Hematopoietic multipotent progenitor cell treated with erythropoietin and hydrocortisone succinate and interleukin-3 and kit ligand, for 15 days (in vitro differentiated cells): ENCODE data around the gene CLDN22.

Experiments
- DNase-seq: peaks from one replicate; pipeline ENCODE4 v3.0.0-alpha.2; 2015; ENCODE audit warnings: low spot score

CLDN22 gene

DNA sequence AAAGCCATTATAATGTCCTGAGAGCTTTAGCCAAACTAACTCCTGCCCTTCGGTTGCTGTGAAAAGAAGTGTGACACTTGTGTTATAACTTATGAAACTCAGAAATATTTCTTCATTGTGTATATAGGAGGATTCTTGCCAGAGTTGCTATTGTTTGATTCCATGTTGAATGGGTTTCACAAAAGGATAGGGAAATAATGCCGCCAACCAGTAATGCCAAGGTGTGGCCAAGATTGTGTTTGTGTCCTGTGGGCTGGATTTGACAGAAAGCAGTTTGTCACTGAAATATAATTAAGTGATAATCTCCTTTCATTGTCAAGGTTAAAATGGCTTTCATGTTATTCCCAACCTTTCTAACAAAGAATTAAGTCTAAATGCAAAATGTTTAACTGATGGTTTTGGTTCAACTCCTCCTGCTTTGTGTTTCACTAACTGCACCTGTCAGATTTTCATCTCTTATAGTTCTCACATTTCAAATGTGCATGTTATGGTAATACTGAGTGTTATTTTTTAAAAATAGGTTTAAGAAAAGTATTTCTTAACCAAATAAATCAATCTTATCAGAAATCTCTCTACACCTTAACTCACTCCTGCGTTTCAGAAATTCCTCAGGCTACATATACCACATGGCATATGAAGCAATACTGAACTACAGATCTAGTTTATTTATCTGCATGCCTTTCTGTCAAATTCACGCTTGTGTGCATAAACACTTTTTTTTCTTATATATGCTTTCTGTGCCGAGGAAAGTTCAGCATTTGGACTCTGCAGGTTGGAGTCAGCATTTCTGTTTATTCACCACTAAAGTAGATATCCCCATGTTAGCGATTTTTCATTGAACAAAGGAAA is at the start of gene CLDN22:
CLDN22 (minus strand) TSS at position 66 of the 849 bp plus-strand sequence; CDS start at position 8, 58 bp downstream.
- no peak for DNase-seq

DNA sequence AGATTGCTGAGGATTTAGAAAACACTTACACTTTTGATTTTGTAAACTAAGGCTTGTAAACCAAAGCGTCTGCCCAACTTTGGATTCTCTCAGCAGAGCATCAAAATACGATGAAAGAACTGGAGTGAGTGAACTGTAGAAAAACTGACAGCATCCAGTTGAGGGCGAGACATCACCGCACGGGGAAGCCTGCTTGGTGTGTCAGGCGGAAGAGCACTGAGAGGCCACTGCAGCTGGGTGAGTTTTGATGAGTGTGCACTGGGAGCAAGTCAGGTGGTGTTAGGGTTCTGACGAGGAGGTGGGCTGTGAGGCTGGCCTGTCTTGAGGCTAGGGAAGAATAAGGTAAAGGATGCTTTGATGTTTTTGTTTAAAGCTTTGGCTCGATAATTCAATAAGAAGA is 49.0 kb upstream of the CLDN22 start:
- DNase-seq = no peak

DNA sequence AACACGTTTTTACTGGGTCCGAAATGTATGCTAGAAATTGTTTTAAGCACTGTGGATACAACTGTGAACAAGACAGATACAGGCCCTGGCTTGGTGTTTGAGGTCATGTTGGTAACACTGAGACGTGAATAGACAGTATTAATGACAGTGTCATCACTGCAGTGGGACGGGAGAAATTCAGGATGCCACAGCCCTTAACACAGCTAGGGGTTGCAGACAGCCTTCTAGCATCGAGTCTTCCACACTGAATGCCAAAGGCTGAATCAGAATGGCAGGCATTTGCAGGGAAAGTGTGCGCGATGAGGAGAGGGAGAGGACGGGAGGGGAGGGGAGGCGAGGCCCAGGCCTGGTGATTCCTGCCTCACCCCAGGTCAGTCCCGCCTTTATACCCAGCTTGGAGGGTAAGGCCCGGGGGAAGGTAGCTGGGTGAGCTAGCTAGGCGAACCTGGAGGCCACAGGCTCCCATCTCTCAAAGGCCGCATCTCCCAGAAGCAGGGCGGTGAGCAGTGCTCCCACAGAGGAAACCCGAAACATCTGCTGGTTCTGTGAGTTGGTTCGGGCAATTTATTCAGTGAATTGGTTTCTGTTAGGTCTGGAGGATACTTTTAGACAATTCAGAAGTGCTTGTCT is 46.2 kb upstream of the CLDN22 start:
- no peak for DNase-seq

DNA sequence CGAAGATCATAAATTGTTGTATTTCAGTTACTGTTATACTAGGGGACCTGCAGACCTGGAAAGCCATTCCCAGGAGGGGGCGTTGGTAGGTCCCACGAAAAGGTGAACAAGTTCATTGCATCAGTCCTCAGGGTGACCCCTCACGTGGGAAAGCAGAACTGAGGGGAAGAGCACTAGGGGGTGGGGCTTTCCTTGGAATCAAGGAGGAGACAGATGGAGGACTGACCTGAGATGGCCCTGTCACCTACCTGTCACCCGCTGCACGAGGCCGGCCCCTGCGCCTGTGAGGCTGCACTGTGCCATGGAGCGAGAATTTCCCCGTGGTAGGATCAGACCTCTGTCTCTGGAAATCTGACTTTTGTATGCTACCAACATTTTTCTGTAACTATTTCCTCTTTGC is 43.9 kb upstream of the CLDN22 start:
- no peak for DNase-seq

DNA sequence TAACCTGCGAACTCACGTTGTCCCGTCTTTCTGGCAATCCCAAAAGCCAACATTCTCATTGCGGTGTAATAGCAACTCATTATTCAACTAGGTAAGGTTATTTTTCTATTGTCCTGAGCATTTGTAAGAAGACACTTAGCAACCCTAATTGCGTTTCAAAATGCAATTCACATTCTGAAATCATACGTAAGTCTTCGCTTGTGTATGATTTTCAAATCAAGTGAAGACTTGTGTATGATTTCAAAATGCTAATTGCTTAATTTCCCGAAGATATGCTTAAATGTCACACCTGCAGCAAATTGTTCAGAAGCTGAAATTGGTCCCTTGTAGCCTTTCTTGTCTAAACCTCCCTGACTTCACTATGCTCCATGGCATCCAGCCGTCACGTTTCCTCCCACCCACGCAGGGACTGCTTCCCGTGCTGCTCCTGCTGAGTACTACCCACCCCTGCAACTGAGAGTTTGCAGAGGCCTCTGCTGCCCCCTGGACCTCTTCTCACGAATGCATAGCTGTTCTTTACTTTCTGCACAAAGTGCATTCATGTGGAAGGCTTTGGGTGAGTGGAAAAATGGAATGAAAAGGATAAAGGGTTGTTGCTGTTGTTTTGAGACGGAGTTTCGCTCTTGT is 43.0 kb upstream of the CLDN22 start:
- no peak for DNase-seq

DNA sequence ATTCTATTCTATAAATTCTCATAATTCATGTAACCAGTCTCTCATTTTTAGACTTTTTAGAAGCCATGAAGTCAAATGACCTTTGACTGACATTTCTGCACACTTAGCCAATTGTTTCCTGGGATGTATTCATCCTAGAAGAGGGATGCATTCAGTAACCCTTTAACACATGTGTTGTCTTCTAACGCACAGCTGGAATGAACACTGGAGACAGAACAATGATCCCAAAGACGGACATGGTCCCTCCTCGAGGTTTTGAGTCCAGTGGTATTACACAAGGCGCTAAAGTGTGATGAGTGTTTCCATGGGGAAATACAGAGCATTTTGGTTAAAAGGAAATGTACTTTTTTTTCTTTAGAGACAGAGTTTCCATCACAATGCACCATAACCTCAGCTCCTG is 42.0 kb upstream of the CLDN22 start:
- DNase-seq = no peak

DNA sequence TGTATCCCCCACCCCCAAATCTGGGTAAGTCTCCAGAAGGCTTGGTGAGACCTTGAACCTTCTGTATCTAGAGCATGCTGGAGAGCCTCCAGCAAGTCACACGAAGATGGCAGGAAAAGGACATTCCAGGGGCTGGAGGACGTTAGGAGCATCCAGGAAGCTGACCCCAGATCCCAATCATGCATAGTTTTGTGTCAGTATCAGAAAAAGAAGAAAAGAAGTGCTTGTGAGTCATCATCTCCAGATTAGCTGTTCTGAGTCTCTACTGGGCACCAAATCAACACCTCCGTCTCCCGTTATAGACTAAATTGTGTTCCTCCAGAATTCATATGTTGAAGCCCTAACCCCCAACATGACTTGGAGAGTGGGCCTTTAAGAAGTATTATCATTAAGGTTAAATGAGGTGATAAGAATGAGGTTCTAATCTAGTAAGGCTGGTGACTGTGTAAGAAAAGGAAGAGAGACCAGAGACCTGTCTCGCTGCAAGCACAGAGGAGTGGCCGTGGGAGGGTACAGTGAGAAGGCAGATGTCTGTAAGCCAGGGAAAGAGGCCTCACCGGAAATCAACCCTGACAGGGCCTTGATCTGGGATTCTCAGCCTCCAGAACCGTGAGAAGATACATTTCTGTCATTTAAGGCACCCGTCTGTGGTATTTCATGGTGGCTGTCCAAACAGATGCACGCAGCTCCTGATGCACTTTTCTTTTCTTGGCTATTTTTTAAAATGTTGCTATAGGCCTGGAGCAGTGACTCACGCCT is 40.3 kb upstream of the CLDN22 start:
- DNase-seq = no peak

DNA sequence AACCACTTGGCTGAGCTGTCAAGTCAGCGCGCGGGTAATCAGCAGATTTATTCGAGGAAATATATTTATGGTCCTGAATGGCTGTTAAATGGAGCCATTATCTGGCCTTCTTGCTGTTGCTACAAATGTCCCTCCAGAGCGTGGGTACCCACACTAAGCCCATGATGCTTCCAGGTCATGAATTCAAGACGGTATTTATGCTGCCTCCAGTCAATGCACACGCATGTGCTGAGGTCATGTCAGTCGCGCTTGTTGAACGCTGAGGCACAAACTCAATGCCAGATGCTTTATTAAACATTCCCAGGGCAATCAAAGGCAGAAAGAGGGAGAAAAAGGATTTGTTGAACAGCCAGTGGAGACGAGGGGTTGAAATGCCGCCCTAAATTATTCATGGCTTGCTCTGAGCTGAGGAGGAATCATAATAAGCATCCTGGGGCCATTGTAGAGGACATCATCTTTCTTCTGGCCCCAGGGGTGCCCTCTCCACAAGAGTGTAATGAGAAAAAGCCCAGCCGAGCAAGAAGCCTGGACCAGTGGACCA is 38.2 kb upstream of the CLDN22 start:
- no peak for DNase-seq

DNA sequence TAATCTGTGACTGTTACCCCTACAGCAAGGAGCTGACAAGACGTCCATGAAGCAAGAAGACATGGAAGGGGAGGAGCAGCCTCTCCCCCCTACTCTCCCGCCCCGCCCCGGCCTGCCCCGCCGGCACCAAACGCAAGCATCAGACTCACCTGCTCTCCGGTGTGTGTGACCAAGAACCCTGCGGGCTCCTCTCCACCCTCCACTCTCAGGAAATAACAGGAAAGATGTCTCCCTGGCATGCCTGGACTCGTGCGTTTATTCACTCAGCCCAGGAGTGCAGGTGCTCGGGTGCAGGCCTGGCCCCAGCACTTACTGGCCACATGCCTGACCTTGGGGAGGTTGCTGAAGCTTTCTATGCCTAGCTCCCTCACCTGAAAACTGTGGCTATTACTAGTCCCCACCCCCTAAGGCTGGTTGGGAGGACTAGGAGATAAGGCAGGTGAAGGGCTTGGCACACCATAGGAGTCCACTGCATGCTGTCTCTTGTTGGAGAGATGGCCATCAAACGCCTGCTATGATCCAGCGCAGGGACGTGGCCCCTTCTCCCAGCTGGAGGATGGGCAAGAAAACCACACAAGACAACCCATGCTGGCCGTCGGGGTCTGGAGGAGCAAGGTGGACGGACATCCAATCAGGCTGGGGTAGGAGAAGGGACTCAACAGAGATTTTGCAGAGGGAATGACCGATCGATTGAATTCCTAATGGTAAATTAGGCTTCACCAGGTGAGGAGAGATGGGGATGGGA is 37.0 kb upstream of the CLDN22 start:
- DNase-seq = no peak

DNA sequence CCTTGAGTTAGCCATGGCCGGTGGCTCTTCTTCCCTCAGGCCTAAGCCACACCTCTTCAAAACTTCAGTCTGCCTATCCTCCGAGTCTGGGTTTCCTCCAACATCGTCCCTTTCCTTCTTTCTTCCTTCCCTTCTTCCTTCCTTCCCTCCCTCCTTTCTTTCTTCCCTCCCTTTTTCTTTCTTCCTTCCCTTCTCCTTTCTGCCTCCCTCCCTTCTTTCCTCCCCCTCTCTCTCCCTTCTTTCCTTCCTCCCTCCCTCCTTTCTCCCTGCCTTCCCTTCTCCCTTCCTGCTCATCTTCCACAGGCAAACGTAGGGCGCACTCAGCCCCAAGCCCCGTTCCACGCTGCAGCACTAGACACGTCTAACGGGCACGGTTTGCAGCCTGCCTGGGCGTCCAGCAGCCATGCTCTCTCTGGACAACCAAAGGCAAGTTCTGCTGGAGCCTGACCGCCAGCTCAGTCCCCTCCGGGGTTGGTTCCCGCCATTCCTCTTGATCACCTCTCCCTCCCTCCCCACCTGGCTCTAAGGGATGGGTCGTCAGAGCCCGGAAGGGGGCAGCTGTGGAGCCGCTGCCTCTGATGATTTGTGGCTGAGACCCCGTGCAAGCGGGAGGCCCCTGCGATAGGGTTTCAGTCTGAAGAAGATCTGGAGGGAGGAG is 36.2 kb upstream of the CLDN22 start:
- no peak for DNase-seq

DNA sequence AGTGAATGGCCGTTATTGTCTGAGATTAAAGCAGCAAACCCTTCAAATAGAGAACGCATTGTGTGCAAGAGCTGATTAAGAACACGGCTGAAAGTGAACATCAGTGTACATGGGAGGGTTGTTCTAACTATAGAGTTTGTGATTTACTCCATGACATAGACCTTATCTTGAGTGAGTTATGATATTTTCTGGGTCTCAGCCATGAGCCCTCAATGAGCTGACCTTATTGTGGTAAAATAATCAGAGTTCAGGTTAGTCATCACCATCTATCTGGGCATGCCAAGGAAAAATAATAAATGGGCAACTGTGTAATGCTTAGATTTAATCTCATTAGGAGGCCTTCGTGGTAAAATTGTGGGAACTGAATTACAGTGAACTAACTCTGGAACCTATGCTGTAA is 35.3 kb upstream of the CLDN22 start:
- DNase-seq = no peak

DNA sequence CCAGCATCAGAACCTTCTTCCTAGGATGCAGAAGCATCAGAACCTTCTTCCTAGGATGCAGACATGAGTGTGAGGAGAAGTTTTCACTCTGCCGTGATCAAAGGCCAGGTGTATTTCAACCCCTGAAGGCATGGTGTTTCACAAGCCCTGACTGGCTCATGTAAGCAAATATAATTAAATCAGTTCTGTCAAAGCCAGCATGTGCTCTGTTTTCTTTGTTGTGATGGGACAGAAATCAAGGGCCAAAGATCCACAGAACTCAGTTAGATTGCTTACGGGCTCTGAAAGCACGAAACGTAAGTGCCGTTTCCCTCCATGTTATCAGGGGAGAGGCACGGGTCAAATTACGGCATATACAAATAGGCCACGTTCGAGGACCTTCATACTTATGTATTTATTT is 34.1 kb upstream of the CLDN22 start:
- no peak for DNase-seq

DNA sequence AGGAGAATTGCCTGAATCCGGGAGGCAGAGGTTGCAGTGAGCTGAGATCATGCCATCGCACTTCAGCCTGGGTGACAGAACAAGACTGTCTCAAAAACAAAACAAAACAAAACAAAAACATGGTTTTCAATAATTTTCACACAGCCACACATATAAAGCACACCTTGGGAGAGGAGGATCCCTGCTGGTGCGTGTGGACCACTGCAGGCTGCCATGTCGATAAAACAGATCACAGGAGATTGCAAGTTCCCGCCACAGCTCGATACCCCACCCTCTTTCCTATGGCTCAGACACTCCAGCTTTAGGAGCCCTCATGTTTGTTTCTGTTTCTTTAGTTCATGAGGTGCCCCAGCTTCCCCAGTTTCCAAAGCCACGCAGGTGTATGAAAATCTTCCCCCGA is 33.5 kb upstream of the CLDN22 start:
- DNase-seq = no peak

DNA sequence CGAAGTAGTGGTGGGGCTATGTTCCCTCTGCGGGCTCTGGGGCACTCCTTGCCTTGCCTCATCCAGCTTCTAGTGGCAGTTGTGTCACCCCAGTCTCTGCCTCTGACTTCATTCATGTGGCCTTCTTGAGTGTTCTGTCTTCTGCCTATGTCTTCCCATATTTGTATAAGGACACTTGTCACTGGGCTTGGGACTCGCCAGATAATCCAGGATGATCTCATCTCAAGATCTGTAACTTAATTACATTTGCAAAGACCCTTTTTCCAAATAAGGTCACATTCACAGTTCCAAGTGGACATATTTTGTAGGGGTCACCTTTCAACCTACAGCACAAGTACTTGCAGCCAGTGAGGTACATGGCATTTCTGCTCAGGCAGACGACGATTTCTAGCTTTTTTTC is 32.5 kb upstream of the CLDN22 start:
- no peak for DNase-seq

DNA sequence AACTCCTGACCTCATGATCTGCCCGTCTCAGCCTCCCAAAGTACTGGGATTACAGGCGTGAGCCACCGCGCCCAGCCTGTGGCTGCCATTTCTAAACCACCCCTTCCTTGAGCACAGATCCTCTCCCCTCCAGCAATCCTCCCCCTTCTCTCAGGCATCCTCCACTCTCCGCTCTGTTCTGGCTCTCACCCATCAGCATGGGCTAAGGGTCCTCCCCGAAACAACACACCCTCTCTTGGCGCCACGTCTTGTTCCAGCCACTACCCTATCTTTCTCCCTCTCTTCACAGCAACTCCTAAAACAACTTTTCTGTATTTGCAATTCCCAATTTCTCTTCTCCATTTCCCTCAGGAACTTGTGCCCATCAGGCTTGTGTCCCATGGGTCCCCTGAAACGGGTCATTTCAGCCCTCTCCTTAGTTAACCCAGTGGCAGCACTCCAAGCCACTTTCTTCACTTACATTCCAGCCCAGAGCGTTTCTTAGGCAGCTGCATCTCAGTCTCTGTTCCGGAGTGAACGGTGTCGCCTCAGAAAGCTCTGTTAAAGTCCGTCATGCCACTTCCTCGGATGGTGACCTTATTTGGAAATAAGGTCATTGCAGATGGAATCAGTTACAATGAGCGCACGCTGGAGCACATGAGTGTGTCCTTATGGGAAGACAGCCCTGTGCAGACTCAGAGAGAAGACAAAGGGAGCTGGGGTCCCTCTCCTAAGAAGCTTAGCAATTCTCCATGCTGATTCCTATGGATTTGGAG is 30.4 kb upstream of the CLDN22 start:
- no peak for DNase-seq

DNA sequence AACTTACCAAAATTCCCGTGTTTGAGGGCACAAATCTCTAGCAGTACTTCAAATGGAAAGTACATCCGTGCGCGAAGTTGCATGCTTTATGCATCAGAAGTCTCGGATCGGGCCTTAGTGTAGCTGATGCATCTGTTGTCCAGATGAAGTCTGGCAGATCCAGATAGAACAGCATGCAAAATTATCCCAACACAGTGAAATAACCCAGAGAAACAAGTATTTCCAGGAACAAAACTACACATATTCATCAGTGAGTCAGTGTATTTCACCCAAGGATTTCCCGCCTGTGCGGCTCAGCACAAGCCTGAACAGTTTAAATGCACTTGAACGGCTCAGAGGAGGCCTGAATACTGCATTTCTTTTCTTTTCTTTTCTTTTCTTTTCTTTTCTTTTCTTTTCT is 29.6 kb upstream of the CLDN22 start:
- no peak for DNase-seq

DNA sequence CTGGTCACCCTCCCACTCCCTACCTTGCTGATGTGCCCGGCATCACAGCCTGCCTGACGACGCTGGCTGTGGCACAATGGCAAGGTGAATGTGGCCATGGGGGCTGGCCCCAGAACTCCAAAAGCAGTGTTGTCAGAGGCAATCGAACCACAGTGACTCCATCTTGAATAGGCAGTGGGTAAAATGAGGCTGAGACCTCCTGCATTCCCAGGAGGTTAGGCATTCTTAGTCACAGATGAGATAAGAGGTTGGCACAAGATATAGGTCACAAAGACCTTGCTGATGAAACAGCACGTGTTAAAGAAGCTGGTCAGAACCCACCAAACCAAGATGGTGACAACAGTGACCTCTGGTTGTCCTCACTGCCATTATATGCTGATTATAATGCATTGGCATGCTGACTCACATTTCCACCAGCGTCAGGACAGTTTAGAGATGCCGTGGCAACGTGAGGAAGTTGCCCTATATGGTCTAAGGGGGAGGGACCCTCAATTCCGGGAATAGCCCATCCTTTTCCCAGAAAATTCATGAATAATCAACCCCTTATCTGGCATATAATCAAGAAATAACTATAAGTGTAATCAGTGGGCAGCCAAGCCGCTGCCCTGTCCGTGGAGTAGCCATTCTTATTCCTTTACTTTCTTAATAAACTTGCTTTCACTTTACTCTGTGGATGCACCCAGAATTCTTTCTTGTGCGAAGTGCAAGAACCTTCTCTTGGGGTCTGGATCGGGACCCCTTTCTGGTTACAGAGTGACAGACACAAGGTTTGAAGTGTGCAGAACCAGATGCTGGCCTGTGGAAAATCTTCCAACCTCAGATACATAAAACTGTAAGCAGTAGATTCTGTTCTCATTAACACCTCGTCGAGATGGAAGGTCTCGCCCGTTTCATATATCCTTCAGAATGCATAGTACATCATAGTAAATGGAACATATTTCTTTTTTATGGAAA is 28.9 kb upstream of the CLDN22 start:
- DNase-seq = peak; percentile 17

DNA sequence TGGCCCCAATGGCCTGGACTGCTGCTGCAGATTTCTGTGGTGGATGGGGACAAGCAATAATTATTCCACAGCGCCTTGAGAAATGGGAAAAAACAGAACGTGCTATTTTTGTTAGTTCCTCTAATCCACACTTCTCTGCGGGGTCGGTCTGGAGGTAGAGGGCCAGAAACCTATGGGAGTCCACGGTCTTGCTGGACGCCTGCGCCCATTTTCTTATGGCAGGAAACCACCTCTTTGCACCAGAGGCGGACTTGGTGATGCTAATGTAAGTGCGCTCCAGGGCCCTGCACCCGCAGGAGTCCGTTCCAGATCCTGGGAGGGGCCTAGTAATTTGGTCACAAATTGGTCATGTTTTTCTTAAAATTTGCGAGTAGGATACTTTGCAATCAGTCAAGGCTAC is 28.1 kb upstream of the CLDN22 start:
- DNase-seq = no peak

DNA sequence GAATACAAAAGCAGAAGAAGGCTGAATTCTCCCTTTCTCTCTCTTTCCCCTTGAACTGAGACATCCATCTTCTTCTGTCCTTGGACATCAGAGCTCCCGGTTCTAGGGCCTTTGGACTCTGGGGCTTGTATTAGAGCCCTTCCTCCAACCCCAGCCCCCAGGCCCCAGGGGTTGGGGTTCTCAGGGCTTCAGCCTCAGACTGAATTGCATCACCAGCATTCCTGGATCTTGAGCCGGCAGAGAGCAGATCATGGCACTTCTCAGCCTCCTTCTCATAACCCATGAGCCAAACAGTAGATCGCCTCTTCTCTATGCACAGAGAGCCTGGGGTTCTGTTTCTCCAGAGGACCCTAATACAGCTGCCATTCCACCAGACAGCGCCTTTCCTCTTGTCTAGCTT is 27.5 kb upstream of the CLDN22 start:
- DNase-seq = no peak
